OCI-M2 (cell line): ENCODE data around the gene DEK.
"Not testable (repeated sequence)": the region's sequence is repeated elsewhere in the genome, so short reads cannot be mapped to it uniquely, and the experiment has no call there.

Experiments
- DNase-seq: peaks from one replicate; lab custom pipeline; 2025; ENCODE audit not compliant: unreplicated experiment; lab: John Stamatoyannopoulos, UW

Gene DEK

GRCh38 chr6:18264219-18264922 is at the start of gene DEK:
Gene DEK, minus strand, starts transcription at chr6:18264530. Its CDS starts 543 bp downstream, at chr6:18263987.
- peak; percentile 31 for DNase-seq

- DNase-seq, result no peak
Measured at GRCh38 chr6:18312368-18312767, 48.0 kb upstream of the DEK start.

- not testable (repeated sequence) for DNase-seq
Measured at GRCh38 chr6:18310010-18310409, 45.7 kb upstream of the DEK start.

GRCh38 chr6:18309046-18309445 is 44.7 kb upstream of the DEK start:
- no peak for DNase-seq

GRCh38 chr6:18308070-18308735 is 43.9 kb upstream of the DEK start:
- DNase-seq, result no peak

- DNase-seq, result no peak
Measured at GRCh38 chr6:18306977-18307376, 42.6 kb upstream of the DEK start.

GRCh38 chr6:18302561-18303439 is 38.5 kb upstream of the DEK start:
- DNase-seq, result no peak

GRCh38 chr6:18293076-18293904 is 29.0 kb upstream of the DEK start:
- DNase-seq, result no peak

- no peak for DNase-seq
Measured at GRCh38 chr6:18289283-18289682, 25.0 kb upstream of the DEK start.

GRCh38 chr6:18284261-18284660 is 19.9 kb upstream of the DEK start:
- DNase-seq, result no peak

GRCh38 chr6:18281564-18281963 is 17.2 kb upstream of the DEK start:
- DNase-seq, result no peak

- DNase-seq, result no peak
Measured at GRCh38 chr6:18280084-18280483, 15.8 kb upstream of the DEK start.

- DNase-seq, result no peak
Measured at GRCh38 chr6:18279422-18279821, 15.1 kb upstream of the DEK start.

- DNase-seq, result no peak
Measured at GRCh38 chr6:18277237-18278006, 13.1 kb upstream of the DEK start.

- DNase-seq, result no peak
Measured at GRCh38 chr6:18276610-18277236, 12.4 kb upstream of the DEK start.

GRCh38 chr6:18270216-18270615 is 5.9 kb upstream of the DEK start:
- no peak for DNase-seq

- DNase-seq, result no peak
Measured at GRCh38 chr6:18269717-18270116, 5.4 kb upstream of the DEK start.

- DNase-seq, result no peak
Measured at GRCh38 chr6:18269253-18269652, 4.9 kb upstream of the DEK start.

- DNase-seq, result no peak
Measured at GRCh38 chr6:18268066-18268465, 3.7 kb upstream of the DEK start.

GRCh38 chr6:18266523-18266912 is 2.2 kb upstream of the DEK start:
- no peak for DNase-seq
